ENCODE results near the gene KRT76.
"Not testable (repeated sequence)": the region's sequence is repeated elsewhere in the genome, so short reads cannot be mapped to it uniquely, and the experiment has no call there.

The KRT76 gene

DNA sequence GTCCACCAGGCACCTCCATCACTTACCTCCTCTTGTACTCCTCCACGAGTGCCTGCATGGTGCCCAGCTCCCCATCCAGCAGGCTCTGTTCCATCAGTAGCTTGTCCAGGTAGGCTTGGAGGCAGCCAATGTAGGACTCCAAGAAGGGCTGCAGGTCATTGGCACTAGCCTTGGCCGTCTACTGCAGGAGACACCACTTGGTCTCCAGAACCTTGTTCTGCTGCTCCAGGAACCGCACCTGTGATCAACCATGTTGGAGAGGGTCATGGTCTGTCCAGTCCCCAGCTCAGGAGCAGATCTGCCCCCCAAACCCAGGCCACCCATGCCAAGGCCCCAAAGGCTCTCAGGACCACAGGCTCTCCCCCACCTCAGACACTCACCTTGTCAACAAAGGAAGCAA lies 23.9 kb downstream of the KRT76 start:
- Histone ChIP-seq H4K20me1 (ENCODE audit: insufficient read depth, low read length) (no peaks in the 10 kb centered on the region), H3K4me1 (ENCODE audit: low read length) (no peaks in the 10 kb centered on the region), H2AFZ (ENCODE audit: low read depth, low read length) (no peak overlapping the region), H3K27ac (ENCODE audit: low read length) (no peak overlapping the region), H3K36me3 (replicated peaks; ENCODE audit: low read depth, low read length) (no peaks in the 10 kb centered on the region), H3K27me3 (ENCODE audit: low read depth, low read length) (peaks cover 37% of the 10 kb centered on the region), H3K79me2 (ENCODE audit: low read length) (no peaks in the 10 kb centered on the region), H3K9me3 (ENCODE audit: insufficient read depth, low read length) (no peaks in the 10 kb centered on the region), H3K4me2 (ENCODE audit: low read length) (no peak overlapping the region), H3K4me3 (ENCODE audit: low read length) (no peak overlapping the region), H3K9ac (ENCODE audit: low read length) (no peak overlapping the region)
- TF ChIP-seq, protein P1, sequence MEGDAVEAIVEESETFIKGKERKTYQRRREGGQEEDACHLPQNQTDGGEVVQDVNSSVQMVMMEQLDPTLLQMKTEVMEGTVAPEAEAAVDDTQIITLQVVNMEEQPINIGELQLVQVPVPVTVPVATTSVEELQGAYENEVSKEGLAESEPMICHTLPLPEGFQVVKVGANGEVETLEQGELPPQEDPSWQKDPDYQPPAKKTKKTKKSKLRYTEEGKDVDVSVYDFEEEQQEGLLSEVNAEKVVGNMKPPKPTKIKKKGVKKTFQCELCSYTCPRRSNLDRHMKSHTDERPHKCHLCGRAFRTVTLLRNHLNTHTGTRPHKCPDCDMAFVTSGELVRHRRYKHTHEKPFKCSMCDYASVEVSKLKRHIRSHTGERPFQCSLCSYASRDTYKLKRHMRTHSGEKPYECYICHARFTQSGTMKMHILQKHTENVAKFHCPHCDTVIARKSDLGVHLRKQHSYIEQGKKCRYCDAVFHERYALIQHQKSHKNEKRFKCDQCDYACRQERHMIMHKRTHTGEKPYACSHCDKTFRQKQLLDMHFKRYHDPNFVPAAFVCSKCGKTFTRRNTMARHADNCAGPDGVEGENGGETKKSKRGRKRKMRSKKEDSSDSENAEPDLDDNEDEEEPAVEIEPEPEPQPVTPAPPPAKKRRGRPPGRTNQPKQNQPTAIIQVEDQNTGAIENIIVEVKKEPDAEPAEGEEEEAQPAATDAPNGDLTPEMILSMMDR (IDR thresholded peaks at IDR 0.05; ENCODE audit: low read depth, low read length): no peak
- no peak for TF ChIP-seq EZH2phosphoT487 (IDR thresholded peaks at IDR 0.05; ENCODE audit: low read depth)

DNA sequence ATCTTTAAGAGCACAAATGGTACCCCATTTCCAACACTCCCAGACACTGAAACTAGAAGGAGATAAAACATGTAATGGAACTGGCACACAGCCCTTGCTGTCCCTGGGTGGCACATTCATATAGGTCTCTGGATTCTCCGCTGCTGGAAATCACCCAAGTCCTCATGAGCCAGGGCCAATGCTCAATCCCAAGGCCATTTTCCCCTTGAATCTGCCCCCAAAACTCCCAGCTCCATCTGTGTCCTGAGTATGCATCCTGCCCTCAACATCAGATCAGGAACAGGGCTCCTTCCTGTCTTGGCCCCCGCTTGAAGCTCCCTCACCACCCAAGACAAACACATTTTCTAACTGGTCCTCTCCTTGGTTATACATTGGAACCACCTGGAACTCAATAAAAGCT lies 24.6 kb downstream of the KRT76 start:
- Histone ChIP-seq H3K27me3 (ENCODE audit: low read depth, low read length) (peaks cover 30% of the 10 kb centered on the region), H3K9ac (ENCODE audit: low read length) (no peak overlapping the region), H2AFZ (ENCODE audit: low read depth, low read length) (no peak overlapping the region), H3K9me3 (ENCODE audit: insufficient read depth, low read length) (no peaks in the 10 kb centered on the region), H3K36me3 (replicated peaks; ENCODE audit: low read depth, low read length) (no peaks in the 10 kb centered on the region), H4K20me1 (ENCODE audit: insufficient read depth, low read length) (no peaks in the 10 kb centered on the region), H3K79me2 (ENCODE audit: low read length) (no peaks in the 10 kb centered on the region), H3K4me3 (ENCODE audit: low read length) (no peak overlapping the region), H3K4me1 (ENCODE audit: low read length) (no peaks in the 10 kb centered on the region), H3K4me2 (ENCODE audit: low read length) (no peak overlapping the region), H3K27ac (ENCODE audit: low read length) (no peak overlapping the region)
- TF ChIP-seq EZH2phosphoT487 (IDR thresholded peaks at IDR 0.05; ENCODE audit: low read depth): no peak
- TF ChIP-seq, protein P1 (IDR thresholded peaks at IDR 0.05; ENCODE audit: low read depth, low read length): no peak

DNA sequence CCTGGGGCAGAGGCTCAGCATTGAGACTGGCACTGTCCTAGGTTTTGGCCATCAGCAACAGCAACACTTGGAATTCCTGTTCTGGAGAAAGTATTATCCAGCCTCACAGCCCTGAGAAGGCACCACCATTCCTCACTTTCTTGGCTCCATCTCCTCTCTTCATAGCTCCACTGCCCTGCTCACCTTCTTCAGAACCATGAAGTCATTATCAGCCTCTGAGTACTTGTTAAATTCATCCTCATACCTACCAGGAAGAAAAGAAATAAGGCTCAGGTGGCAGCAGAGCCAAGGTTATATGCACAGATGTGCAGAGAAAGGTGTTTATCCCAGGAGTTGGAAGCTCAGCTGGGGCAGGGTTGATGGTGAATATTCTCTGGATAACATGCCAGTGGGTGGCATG lies 25.4 kb downstream of the KRT76 start:
- Histone ChIP-seq H3K4me3 (ENCODE audit: low read length) (no peak overlapping the region), H4K20me1 (ENCODE audit: insufficient read depth, low read length) (no peaks in the 10 kb centered on the region), H3K36me3 (replicated peaks; ENCODE audit: low read depth, low read length) (no peaks in the 10 kb centered on the region), H3K9ac (ENCODE audit: low read length) (no peak overlapping the region), H3K4me2 (ENCODE audit: low read length) (no peak overlapping the region), H3K27me3 (ENCODE audit: low read depth, low read length) (peaks cover 23% of the 10 kb centered on the region), H3K79me2 (ENCODE audit: low read length) (no peaks in the 10 kb centered on the region), H3K27ac (ENCODE audit: low read length) (no peak overlapping the region), H3K9me3 (ENCODE audit: insufficient read depth, low read length) (no peaks in the 10 kb centered on the region), H3K4me1 (ENCODE audit: low read length) (no peaks in the 10 kb centered on the region), H2AFZ (ENCODE audit: low read depth, low read length) (no peak overlapping the region)
- TF ChIP-seq EZH2phosphoT487 (IDR thresholded peaks at IDR 0.05; ENCODE audit: low read depth): no peak
- TF ChIP-seq, protein P1 (IDR thresholded peaks at IDR 0.05; ENCODE audit: low read depth, low read length): no peak

GRCh38 chr12:52750532-52750931 lies 26.6 kb downstream of the KRT76 start:
- not testable (repeated sequence) for H3K4me2 ChIP-seq (ENCODE audit: low read length)

DNA sequence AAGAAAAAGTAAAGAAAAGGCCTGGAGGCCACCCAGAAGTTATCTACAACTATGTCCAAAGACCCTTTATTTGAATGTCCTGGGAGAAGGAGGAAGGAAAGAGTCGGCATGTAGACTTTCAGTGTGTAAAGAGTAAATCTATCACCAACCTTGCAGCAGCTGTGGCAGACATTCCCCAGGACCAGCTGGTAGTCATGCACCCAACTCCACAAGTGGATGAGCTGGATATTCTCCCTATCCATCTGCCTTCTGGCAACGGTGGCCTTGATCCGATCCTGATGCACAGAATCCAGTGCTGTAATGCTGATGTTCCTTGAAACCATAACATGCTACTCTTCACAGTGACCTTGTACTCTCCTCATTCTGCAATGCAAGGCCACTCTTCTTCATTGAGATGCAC lies 27.3 kb downstream of the KRT76 start:
- Histone ChIP-seq H4K20me1 (ENCODE audit: insufficient read depth, low read length) (no peaks in the 10 kb centered on the region), H3K4me3 (ENCODE audit: low read length) (no peak overlapping the region), H2AFZ (ENCODE audit: low read depth, low read length) (no peak overlapping the region), H3K4me2 (ENCODE audit: low read length) (no peak overlapping the region), H3K27me3 (ENCODE audit: low read depth, low read length) (peaks cover 17% of the 10 kb centered on the region), H3K9me3 (ENCODE audit: insufficient read depth, low read length) (no peaks in the 10 kb centered on the region), H3K36me3 (replicated peaks; ENCODE audit: low read depth, low read length) (no peaks in the 10 kb centered on the region), H3K79me2 (ENCODE audit: low read length) (no peaks in the 10 kb centered on the region), H3K9ac (ENCODE audit: low read length) (no peak overlapping the region), H3K4me1 (ENCODE audit: low read length) (no peaks in the 10 kb centered on the region), H3K27ac (ENCODE audit: low read length) (no peak overlapping the region)
- no peak for TF ChIP-seq EZH2phosphoT487 (IDR thresholded peaks at IDR 0.05; ENCODE audit: low read depth)
- TF ChIP-seq, protein P1 (IDR thresholded peaks at IDR 0.05; ENCODE audit: low read depth, low read length): no peak

More at GRCh38 chr12:52750532-52750931, 26.6 kb downstream of the KRT76 start:
- H3K79me2 ChIP-seq (ENCODE audit: low read length); H3K27ac ChIP-seq (ENCODE audit: low read length); H3K36me3 ChIP-seq (replicated peaks; ENCODE audit: low read depth, low read length); H2AFZ ChIP-seq (ENCODE audit: low read depth, low read length); H3K4me1 ChIP-seq (ENCODE audit: low read length); H3K9ac ChIP-seq (ENCODE audit: low read length); H3K9me3 ChIP-seq (ENCODE audit: insufficient read depth, low read length); H3K4me3 ChIP-seq (ENCODE audit: low read length); H4K20me1 ChIP-seq (ENCODE audit: insufficient read depth, low read length): not testable (repeated sequence)
- peaks cover 17% of the 10 kb centered on the region for H3K27me3 ChIP-seq (ENCODE audit: low read depth, low read length)
